AG09319 (cell line): Measurements from ENCODE around the gene DLX5.

Experiments used
- DNase-seq: peaks from one replicate; pipeline ENCODE4 v3.0.0-alpha.2; 2010; ENCODE audit warnings: low read depth; ENCODE audit errors: extremely low read depth
- CTCF ChIP-seq: IDR thresholded peaks from 2 replicates; pipeline ENCODE4 v1.5.1; 2011; ENCODE audit warnings: low read depth, mild to moderate bottlenecking, inconsistent platforms, low read length, moderate library complexity

DLX5 gene

DNA sequence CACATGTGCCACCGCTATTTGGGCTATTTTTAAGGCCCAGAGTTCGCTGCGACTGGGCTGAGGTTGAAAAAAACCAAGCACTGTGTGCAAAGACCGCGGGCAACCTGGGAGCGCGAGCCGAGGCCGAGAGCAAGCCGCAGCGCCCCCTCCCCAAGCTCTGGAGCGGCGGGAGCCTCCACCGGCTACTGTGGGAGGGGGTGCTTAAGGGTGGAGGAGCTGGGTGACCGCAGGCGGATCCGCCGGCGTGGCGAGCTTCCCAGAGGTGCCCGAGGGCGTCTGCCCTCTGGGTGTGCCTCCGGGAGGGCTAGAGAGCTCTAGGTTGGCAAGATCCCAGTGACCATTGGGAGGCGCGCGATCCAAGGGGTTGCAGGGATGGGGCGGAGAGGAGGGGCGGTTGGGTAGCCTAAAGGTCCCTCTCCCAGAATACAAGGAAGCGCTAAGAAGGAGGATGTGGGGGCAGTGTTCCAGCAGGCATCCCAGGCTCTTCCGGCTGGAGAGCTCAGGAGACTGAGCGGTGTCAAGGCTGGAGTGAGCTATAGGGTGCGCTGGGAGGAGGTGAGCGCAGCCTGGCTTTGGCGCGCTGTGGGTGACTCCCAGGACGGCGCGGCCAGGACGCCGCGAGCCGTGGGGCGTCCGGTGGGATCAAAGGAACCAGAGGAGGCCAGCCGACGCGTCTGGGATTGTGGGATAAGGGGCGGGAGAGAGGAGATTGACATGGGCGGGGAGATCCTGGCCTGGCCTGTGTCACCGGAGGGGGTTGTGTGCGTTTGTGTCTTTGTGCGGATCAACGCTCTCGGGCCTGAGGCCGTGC is 8.0 kb downstream of the DLX5 start:
- TF ChIP-seq CTCF = no peak; the same call in 1 of the 2 replicates
- DNase-seq = no peak

GRCh38 chr7:97015756-97016380 is 8.8 kb downstream of the DLX5 start:
- no peak for DNase-seq
- TF ChIP-seq CTCF = no peak

GRCh38 chr7:97015279-97015678 is 9.4 kb downstream of the DLX5 start:
- DNase-seq = no peak
- no peak for TF ChIP-seq CTCF

GRCh38 chr7:97014145-97014750 is 10.4 kb downstream of the DLX5 start:
- no peak for DNase-seq
- no peak for TF ChIP-seq CTCF

DNA sequence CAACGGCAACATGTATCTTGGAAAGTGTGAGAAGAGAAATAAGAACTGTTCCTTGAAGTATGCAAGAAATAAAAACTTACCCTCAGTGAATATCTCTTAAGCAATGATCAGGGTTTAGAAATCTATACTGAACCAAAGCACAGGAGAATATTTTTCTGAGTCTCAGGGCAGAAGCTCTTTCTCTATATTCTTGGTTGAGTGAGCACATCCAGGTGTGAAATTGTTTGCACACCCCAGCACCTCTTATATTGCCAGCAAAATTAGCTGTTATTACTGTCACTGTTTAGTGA is 10.8 kb downstream of the DLX5 start:
- TF ChIP-seq CTCF = no peak
- no peak for DNase-seq

- no peak for DNase-seq
- TF ChIP-seq CTCF = no peak
Observed at GRCh38 chr7:97013134-97013844, 11.3 kb downstream of the DLX5 start.
